Naive thymus-derived CD8-positive, alpha-beta T cell (primary cell): ENCODE measurements around the gene PIM1. TPM values are rescaled to one million over a fixed set of nuclear protein-coding genes. Genes with fewer than 3 reads are reported as not detected.
A peak's percentile ranks its signal among the peaks of the same experiment; 100 is the strongest.
"Not testable (repeated sequence)": the region's sequence is repeated elsewhere in the genome, so short reads cannot be mapped to it uniquely, and the experiment has no call there.

ENCODE experiments used
- ATAC-seq, 2 donors: fragments of 150-1000 bp; cut with Tn5 transposase in 1 of 2; sonication (Bioruptor Pico), chemical (Tn5 transposase) in 1 of 2; 1 replicate in 1 of 2; 2 replicates in 1 of 2; pipeline ENCODE4 v1.10.0; 2021; ENCODE audit warnings: mild to moderate bottlenecking in 2 of 2, moderate library complexity in 2 of 2
- POLR2A ChIA-PET: fragments of 350-600 bp; sonication (Branson Sonifier 250); formaldehyde crosslinking; loops from one replicate; lab custom pipeline; 2021; ENCODE audit warnings: antibody characterized with exemption; lab: Charles Lee
- DNase-seq, 10 donors: peaks; one replicate each; pipeline versions ENCODE4 v3.0.0 to v3.0.0-alpha.2; 2020 to 2022
- H3K27ac Mint-ChIP-seq, 10 donors: one replicate each; pipeline ENCODE4 v1.8.0; 2020 to 2022; ENCODE audit warnings: mild to moderate bottlenecking in 10 of 10, mixed read lengths in 10 of 10, moderate library complexity in 4 of 10, inconsistent platforms in 1 of 10
- H3K27me3 Mint-ChIP-seq, 5 donors: one replicate each; pipeline ENCODE4 v1.8.0; 2021 to 2022; ENCODE audit warnings: mixed read lengths in 5 of 5
- H3K36me3 Mint-ChIP-seq, 3 donors: one replicate each; pipeline ENCODE4 v1.8.0; 2020 to 2022; ENCODE audit warnings: mixed read lengths in 3 of 3, mild to moderate bottlenecking in 2 of 3, inconsistent platforms in 1 of 3
- H3K4me1 Mint-ChIP-seq, 4 donors: one replicate each; pipeline ENCODE4 v1.8.0; 2021 to 2022; ENCODE audit warnings: mixed read lengths in 4 of 4
- H3K4me3 Mint-ChIP-seq, 10 donors: one replicate each; pipeline ENCODE4 v1.8.0; 2020 to 2022; ENCODE audit warnings: mild to moderate bottlenecking in 10 of 10, mixed read lengths in 10 of 10, moderate library complexity in 6 of 10, inconsistent platforms in 1 of 10
- H3K9me3 Mint-ChIP-seq, 9 donors: one replicate each; pipeline ENCODE4 v1.8.0; 2020 to 2022; ENCODE audit warnings: mixed read lengths in 9 of 9, mild to moderate bottlenecking in 3 of 9, inconsistent platforms in 1 of 9, moderate library complexity in 1 of 9
- polyA plus RNA-seq, 3 donors: library from polyadenylated mRNA; unstranded; fragments of 300-500 nt; fragmentation: Illumina TruSeq; gene quantifications; one replicate each; pipeline ENCODE4 v1.2.3, GENCODE V29; 2021
- total RNA-seq, 8 experiments: library from RNA in 2 of 8; stranded (reverse) in 2 of 8; gene quantifications; one replicate each; pipeline ENCODE4 v1.2.3 and lab custom pipeline; 2021 to 2026

PIM1 gene
- total and polyA plus RNA-seq, 5 experiments from 2014 or later, result 79.3 to 196 (median 106) TPM

DNA sequence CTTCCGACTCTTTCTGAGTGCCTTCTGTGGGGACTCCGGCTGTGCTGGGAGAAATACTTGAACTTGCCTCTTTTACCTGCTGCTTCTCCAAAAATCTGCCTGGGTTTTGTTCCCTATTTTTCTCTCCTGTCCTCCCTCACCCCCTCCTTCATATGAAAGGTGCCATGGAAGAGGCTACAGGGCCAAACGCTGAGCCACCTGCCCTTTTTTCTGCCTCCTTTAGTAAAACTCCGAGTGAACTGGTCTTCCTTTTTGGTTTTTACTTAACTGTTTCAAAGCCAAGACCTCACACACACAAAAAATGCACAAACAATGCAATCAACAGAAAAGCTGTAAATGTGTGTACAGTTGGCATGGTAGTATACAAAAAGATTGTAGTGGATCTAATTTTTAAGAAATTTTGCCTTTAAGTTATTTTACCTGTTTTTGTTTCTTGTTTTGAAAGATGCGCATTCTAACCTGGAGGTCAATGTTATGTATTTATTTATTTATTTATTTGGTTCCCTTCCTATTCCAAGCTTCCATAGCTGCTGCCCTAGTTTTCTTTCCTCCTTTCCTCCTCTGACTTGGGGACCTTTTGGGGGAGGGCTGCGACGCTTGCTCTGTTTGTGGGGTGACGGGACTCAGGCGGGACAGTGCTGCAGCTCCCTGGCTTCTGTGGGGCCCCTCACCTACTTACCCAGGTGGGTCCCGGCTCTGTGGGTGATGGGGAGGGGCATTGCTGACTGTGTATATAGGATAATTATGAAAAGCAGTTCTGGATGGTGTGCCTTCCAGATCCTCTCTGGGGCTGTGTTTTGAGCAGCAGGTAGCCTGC, 4.8 kb downstream of the PIM1 start:
- POLR2A ChIA-PET, result interaction anchor here (0.7 to 11.2 kb wide), 10 partner anchors 8 to 151 kb away, joined by 3 to 205 read pairs (median 13); no protein-coding TSS in a partner anchor
- DNase-seq (no peak), ATAC-seq (no peak)
- H3K4me3 Mint-ChIP-seq, result peak overlapping the region; percentile 90 to 99 (median 97)
- no peaks in the 10 kb centered on the region for H3K27me3 Mint-ChIP-seq
- peaks cover 29 to 58% (median 42%) of the 10 kb centered on the region in 3 donors for H3K36me3 Mint-ChIP-seq
- H3K9me3 Mint-ChIP-seq, result peaks cover 0 to 2% (median 0%) of the 10 kb centered on the region in 9 donors
- H3K27ac Mint-ChIP-seq, result peak overlapping the region; percentile 85 to 99 (median 94)
- H3K4me1 Mint-ChIP-seq, result peaks cover 42 to 71% (median 65%) of the 10 kb centered on the region in 4 donors

- Mint-ChIP-seq H3K36me3 (peaks cover 29 to 58% (median 42%) of the 10 kb centered on the region in 3 donors), H3K27me3 (no peaks in the 10 kb centered on the region), H3K4me1 (peaks cover 42 to 75% (median 69%) of the 10 kb centered on the region in 4 donors), H3K4me3 (peak overlapping the region; percentile 90 to 99 (median 97)), H3K27ac (peak overlapping the region; percentile 85 to 99 (median 94)), H3K9me3 (no peaks in the 10 kb centered on the region)
- DNase-seq (no peak), ATAC-seq (no peak)
- POLR2A ChIA-PET, result interaction anchor here (0.6 to 11.2 kb wide), 10 partner anchors 9 to 290 kb away, joined by 3 to 205 read pairs (median 3); partner anchors contain the start of gene C6orf89
Observed at GRCh38 chr6:37175332-37176267, 5.6 kb downstream of the PIM1 start.

DNA sequence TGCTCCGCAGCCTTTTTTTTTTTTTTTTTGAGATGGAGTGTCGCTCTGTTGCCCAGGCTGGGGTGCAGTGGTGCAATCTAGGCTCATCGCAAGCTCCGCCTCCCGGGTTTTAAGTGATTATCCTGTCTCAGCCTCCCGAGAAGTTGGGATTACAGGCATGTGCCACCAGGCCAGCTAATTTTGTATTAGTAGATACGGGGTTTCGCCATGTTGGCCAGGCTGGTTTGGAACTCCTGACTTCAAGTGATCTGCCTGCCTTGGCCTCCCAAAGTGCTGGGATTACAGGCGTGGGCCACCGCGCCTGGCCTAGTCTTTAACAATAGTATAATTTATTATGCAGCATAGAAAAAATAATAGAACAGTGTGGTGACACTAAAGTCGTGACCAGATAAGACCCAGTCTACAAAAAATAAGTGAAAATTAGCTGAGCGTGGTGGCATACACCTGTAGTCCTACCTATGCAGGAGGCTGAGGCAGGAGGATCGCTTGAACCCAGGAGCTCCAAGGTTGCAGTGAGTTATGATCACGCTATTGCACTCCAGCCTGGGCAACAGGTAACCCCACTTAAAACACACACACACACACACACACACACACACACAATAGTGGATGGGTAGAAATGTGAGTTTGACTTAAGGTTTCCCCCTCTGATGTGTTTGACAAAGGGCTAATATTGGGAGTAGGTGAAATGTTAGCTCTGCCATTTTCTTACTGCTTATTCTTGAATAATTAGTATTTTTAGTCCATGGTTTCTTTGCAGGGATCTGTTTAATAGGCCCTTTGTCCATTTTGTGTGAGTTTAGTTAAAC, 6.5 kb downstream of the PIM1 start:
- ATAC-seq, result no peak
- DNase-seq, result no peak
- Mint-ChIP-seq H3K4me3 (peak overlapping the region in 9 of 10 donors; percentile 37 to 99 (median 94)), H3K4me1 (peaks cover 42 to 81% (median 70%) of the 10 kb centered on the region in 4 donors), H3K27me3 (no peaks in the 10 kb centered on the region), H3K27ac (peak overlapping the region; percentile 40 to 99 (median 94)), H3K9me3 (no peaks in the 10 kb centered on the region), H3K36me3 (peaks cover 29 to 52% (median 37%) of the 10 kb centered on the region in 3 donors)
- POLR2A ChIA-PET, result interaction anchor here (0.6 to 11.2 kb wide), 8 partner anchors 10 to 291 kb away, joined by 3 to 205 read pairs (median 9); partner anchors contain the start of gene C6orf89

DNA sequence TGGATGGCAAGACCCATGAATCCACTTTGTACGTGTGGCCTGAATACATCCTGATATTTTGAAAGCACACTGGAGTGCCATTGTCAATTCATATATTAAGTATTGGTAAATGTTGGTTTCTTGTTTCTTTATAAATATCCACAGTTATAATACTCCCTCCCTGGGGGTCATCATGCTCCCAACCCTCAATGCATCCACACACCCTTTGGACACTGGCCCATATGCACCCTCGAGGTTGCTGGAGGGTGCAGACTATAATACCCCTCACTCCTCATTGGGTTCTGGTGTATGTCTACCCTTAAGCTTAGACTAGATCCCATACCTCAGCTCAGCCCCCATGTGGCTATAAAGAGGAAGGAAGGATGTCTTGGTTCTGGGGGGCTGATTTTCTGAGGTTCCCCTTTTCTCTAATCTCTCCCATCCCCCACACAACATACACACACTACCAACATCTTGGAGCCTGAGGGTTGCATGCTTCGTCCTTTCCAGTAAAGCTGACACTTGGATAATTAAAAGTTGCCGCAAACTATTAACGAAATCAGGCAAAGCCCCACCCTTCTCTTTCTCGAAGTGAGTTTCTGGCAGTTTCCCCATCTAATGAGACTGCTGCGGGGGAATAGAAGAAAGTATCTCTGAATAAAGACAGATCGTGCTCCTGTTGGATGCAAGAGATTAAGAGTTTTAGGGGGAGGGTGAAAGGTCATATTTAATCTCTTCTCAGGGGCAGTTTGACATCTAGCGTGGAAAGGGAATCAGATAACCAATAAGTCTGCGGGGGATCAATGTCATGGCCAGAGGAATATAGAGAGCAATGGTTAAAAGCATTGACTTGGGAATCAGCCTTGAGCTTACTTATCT, 7.4 kb downstream of the PIM1 start:
- no peak for ATAC-seq
- H3K36me3 Mint-ChIP-seq, result peaks cover 23 to 44% (median 31%) of the 10 kb centered on the region in 3 donors
- H3K27ac Mint-ChIP-seq, result peak overlapping the region; percentile 72 to 99 (median 86)
- POLR2A ChIA-PET, result interaction anchor here (1.0 to 11.2 kb wide), 6 partner anchors 10 to 153 kb away, joined by 6 to 205 read pairs (median 13); no protein-coding TSS in a partner anchor
- H3K9me3 Mint-ChIP-seq, result no peaks in the 10 kb centered on the region
- peak overlapping the region in 9 of 10 donors; percentile 26 to 76 (median 49) for H3K4me3 Mint-ChIP-seq
- no peaks in the 10 kb centered on the region for H3K27me3 Mint-ChIP-seq
- H3K4me1 Mint-ChIP-seq, result peaks cover 40 to 81% (median 70%) of the 10 kb centered on the region in 4 donors
- DNase-seq, result no peak

DNA sequence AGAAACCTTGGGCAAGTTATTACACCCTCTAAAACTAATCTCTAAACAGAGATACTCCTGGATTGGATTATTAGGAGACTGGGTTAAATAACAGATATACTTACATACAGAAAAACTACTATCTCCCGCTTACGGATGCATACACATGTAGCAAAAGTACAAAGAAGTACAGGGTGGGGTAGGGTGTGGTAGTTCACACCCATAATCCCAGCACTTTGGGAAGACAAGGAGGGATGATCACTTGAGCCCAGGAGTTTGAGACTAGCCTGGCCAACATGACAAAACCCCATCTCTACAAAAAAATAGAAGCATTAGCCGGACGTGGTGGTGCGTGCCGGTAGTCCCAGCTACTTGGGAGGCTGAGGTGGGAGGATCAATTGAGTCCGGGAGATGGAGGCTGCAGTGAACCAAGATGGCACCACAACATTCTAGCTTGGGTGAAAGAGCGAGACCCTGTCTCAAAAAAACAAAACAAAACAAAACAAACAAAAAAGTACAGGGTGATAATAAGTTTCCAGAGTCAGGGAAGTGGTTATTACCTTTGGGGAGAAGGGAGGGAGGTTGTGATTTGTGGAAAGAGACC, 8.1 kb downstream of the PIM1 start:
- H3K27me3 Mint-ChIP-seq, result no peaks in the 10 kb centered on the region
- POLR2A ChIA-PET, result interaction anchor here (1.4 to 11.2 kb wide), 2 partner anchors 29 to 154 kb away, joined by 6 to 205 read pairs; no protein-coding TSS in a partner anchor
- ATAC-seq (no peak), DNase-seq (no peak)
- H3K4me3 Mint-ChIP-seq, result peak overlapping the region in 7 of 10 donors; percentile 24 to 76 (median 41)
- H3K9me3 Mint-ChIP-seq, result no peaks in the 10 kb centered on the region
- H3K36me3 Mint-ChIP-seq, result peaks cover 22 to 36% (median 23%) of the 10 kb centered on the region in 3 donors
- peak overlapping the region; percentile 69 to 99 (median 86) for H3K27ac Mint-ChIP-seq
- H3K4me1 Mint-ChIP-seq, result peaks cover 40 to 82% (median 68%) of the 10 kb centered on the region in 4 donors

- ATAC-seq, result no peak
- Mint-ChIP-seq H3K36me3 (peaks cover 4 to 16% (median 5%) of the 10 kb centered on the region in 3 donors), H3K27ac (peak overlapping the region in 3 of 10 donors; percentile 28 to 95 (median 66)), H3K27me3 (no peaks in the 10 kb centered on the region), H3K4me3 (no peak overlapping the region), H3K4me1 (peaks cover 24 to 74% (median 57%) of the 10 kb centered on the region in 4 donors), H3K9me3 (no peaks in the 10 kb centered on the region)
- DNase-seq, result no peak
- POLR2A ChIA-PET, result interaction anchor here (0.6 to 1.4 kb wide), 2 partner anchors 8 to 33 kb away, joined by 3 to 4 read pairs; no protein-coding TSS in a partner anchor
Observed at GRCh38 chr6:37180075-37180474, 10.1 kb downstream of the PIM1 start.

DNA sequence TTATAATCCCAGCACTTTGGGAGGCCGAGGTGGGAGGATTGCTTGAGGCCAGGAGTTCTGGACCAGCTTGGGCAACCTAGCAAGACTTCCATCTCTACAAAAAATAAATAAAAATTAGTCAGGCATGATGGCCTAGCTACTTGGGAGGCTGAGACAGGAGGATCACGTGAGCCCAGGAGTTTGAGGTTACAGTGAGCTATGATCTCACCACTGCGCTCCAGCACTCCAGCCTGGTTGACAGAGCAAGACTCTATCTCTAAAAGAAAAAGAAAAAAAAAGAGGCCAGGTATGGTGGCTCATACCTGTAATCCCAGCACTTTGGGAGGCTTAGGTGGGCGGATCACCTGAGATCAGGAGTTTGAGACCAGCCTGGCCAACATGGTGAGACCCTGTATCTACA, 10.7 kb downstream of the PIM1 start:
- Mint-ChIP-seq H3K4me1 (peaks cover 21 to 73% (median 55%) of the 10 kb centered on the region in 4 donors), H3K36me3 (peaks cover 0 to 10% (median 0%) of the 10 kb centered on the region in 3 donors), H3K27ac (peak overlapping the region in 4 of 10 donors; percentile 28 to 95 (median 50)), H3K4me3 (peak overlapping the region in 1 of 10 donors; percentile 2)
- not testable (repeated sequence) for DNase-seq, ATAC-seq, H3K27me3 Mint-ChIP-seq, H3K9me3 Mint-ChIP-seq
- POLR2A ChIA-PET, result interaction anchor here (0.7 to 1.0 kb wide), 3 partner anchors 23 to 132 kb away, joined by 3 read pairs; no protein-coding TSS in a partner anchor

DNA sequence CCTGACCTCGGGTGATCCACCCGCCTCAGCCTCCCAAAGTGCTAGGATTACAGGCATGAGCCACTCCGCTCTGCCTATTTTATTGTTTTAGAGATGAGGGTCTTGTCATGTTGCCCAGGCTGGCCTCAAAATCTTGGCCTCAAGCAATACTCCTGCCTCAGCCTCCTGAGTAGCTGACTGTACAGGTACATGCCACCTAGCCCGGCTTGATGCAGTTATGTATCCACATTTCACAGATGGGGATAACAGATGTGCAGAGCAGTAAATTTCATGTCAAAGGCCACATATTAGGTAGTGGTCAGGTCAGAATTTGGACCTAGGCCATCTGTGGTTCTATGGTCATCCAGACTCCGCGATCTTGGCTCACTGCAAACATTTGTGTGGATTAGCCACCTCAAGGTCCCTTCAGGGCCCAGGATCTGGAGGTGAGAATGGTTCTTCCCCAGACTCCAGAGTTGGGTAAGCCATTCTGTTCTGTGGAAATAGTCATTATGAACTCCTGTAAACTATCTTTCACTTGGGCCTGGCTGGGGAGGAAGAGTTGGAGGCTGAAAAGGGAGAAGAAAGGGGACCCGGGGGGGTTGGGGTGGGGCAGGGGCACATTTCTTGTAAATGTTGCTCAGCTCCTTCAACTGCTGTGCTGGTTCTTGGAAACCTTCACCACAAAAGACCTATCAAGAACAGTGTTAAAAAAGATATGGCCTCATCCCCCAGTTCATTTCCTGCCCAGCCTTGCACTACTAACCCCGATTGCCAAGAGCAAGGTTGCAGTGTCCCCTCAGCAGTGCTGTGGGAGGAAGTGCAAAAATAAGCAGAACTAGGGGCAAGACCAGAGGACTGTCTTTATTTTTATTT, 13.0 kb downstream of the PIM1 start:
- peak; percentile 94 to 99 for ATAC-seq
- DNase-seq, result peak in 9 of 10 donors; percentile 54 to 81 (median 62)
- Mint-ChIP-seq H3K4me3 (peak overlapping the region; percentile 48 to 85 (median 68)), H3K27ac (peak overlapping the region; percentile 84 to 99 (median 92)), H3K36me3 (peaks cover 0 to 2% (median 0%) of the 10 kb centered on the region in 3 donors), H3K4me1 (peaks cover 18 to 72% (median 56%) of the 10 kb centered on the region in 4 donors), H3K9me3 (peaks cover 0 to 4% (median 0%) of the 10 kb centered on the region in 9 donors), H3K27me3 (no peaks in the 10 kb centered on the region)
- POLR2A ChIA-PET, result interaction anchor here (0.6 to 3.6 kb wide), 3 partner anchors 8 to 28 kb away, joined by 4 to 27 read pairs (median 6); no protein-coding TSS in a partner anchor

DNA sequence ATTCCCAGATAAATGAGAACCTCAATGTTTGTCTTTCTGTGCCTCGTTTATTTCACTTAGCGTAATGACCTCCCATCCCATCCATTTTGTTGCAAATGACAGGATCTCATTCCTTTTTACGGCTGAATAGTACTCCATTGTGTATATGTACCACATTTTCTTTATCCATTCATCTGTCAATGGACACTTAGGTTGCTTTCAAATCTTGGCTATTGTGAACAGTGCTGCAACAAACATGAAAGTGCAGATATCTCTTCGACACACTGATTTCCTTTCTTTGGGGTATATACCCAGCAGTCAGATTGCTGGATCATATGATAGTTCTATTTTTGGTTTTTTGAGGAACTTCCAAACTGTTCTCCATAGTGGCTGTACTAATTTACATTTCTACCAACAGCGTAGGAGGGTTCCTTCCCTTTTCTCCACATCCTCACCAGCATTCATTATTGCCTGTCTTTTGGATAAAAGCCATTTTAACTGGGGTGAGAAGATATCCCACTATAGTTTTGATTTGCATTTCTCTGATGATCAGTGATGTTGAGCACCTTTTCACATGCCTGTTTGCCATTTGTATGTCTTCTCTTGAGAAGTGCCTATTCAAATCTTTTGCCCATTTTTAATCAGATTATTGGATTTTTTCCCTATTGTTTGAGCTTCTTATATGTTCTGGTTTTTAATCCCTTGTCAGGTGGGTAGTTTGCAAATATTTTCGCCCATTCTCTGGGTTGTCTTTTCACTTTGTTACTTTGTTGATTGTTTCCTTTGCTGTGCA, 16.2 kb downstream of the PIM1 start:
- H3K36me3 Mint-ChIP-seq, DNase-seq, ATAC-seq, H3K9me3 Mint-ChIP-seq, H3K27me3 Mint-ChIP-seq: not testable (repeated sequence)
- Mint-ChIP-seq H3K27ac (peak overlapping the region; percentile 87 to 97 (median 92)), H3K4me3 (peak overlapping the region in 8 of 10 donors; percentile 37 to 72 (median 61)), H3K4me1 (peaks cover 19 to 80% (median 57%) of the 10 kb centered on the region in 4 donors)
- POLR2A ChIA-PET, result interaction anchor here (0.6 to 2.9 kb wide), 10 partner anchors 10 to 157 kb away, joined by 3 to 19 read pairs (median 5); no protein-coding TSS in a partner anchor
